Testis (tissue), 3 donors: Measurements from ENCODE around the gene GLCE. TPM values are rescaled to one million over a fixed set of nuclear protein-coding genes. Genes with fewer than 3 reads are reported as not detected.

Experiments
- DNase-seq: peaks from one replicate; pipeline ENCODE4 v3.0.0-alpha.2; 2019
- H3K27ac ChIP-seq, 2 donors: fragments of 200-600 bp; sonication (generic); one replicate each; pipeline ENCODE4 v1.5.1; 2019
- H3K27me3 ChIP-seq: fragments of 200-600 bp; sonication (generic); one replicate; pipeline ENCODE4 v1.5.1; 2019
- H3K36me3 ChIP-seq: fragments of 200-600 bp; sonication (generic); one replicate; pipeline ENCODE4 v1.5.1; 2017; ENCODE audit warnings: low read depth; ENCODE audit errors: missing control alignments
- H3K4me1 ChIP-seq: fragments of 200-600 bp; sonication (generic); one replicate; pipeline ENCODE4 v1.5.1; 2019
- H3K4me3 ChIP-seq, 2 donors: fragments of 200-600 bp; sonication (generic); one replicate each; pipeline ENCODE4 v1.5.1; 2017 to 2019
- H3K9me3 ChIP-seq: fragments of 200-600 bp; sonication (generic); one replicate; pipeline ENCODE4 v1.5.1; 2017
- CTCF ChIP-seq, 3 experiments: fragments of 450-650 bp in 2 of 3; fragments of 200-600 bp in 1 of 3; sonication (generic) in 1 of 3; IDR thresholded peaks; one replicate each; pipeline ENCODE4 v1.5.1; 2016 to 2019; ENCODE audit warnings: antibody characterized with exemption in 3 of 3, mild to moderate bottlenecking in 2 of 3, moderate library complexity in 1 of 3
- POLR2A ChIP-seq: fragments of 450-650 bp; IDR thresholded peaks from one replicate; pipeline ENCODE4 v1.6.1; 2017; ENCODE audit warnings: antibody characterized with exemption, mild to moderate bottlenecking, moderate library complexity
- WGBS, 2 donors: methylation state at CpG; one replicate each; pipeline ENCODE4 v1.1.5; 2018; 5-methylcytosine and 5-hydroxymethylcytosine counted together
- intact Hi-C: fragments of 100-400 bp; cut with DNase I; formaldehyde crosslinking; loops from one replicate; pipeline ENCODE4 v1.15.1; 2023; ENCODE audit warnings: low total_unique reads
- polyA plus RNA-seq: library from polyadenylated mRNA; stranded (reverse); fragments of 350-450 nt; fragmentation: Illumina TruSeq; extraction: RNeasy Lipid Tissue Mini Kit (QIAGEN cat#74804); gene quantifications from one replicate; pipeline ENCODE4 v1.2.3, GENCODE V29; 2014; ENCODE audit warnings: low read depth, low replicate concordance; ENCODE audit not compliant: insufficient read depth
- total RNA-seq, 2 donors: library from RNA; depleted of rRNA; stranded (reverse); fragments of >200 nt; gene quantifications; one replicate each; pipeline ENCODE4 v1.2.3, GENCODE V29; 2016

Gene GLCE
- total and polyA plus RNA-seq, 3 donors from 2014 or later, result 10.2 to 18.0 (median 15.5) TPM

GRCh38 chr15:69275074-69275670, 114.7 kb downstream of the GLCE start:
- no peaks in the 10 kb centered on the region for H3K27me3 ChIP-seq
- H3K9me3 ChIP-seq, result no peaks in the 10 kb centered on the region
- no peaks in the 10 kb centered on the region for H3K36me3 ChIP-seq
- no peak overlapping the region for H3K27ac ChIP-seq
- WGBS, 2 donors, result 59 to 75% methylated on average over 4 of the region's 4 CpGs
- H3K4me3 ChIP-seq, result no peak overlapping the region
- peaks cover 13% of the 10 kb centered on the region for H3K4me1 ChIP-seq
- intact Hi-C loops, result no loop called here
- TF ChIP-seq POLR2A (no peak), CTCF (IDR thresholded peaks at IDR 0.05) (no peak)
- DNase-seq, result no peak

- TF ChIP-seq CTCF (IDR thresholded peaks at IDR 0.05) (no peak), POLR2A (no peak)
- Histone ChIP-seq H3K27ac (no peak overlapping the region), H3K36me3 (no peaks in the 10 kb centered on the region), H3K9me3 (no peaks in the 10 kb centered on the region), H3K27me3 (no peaks in the 10 kb centered on the region), H3K4me3 (no peak overlapping the region), H3K4me1 (peaks cover 13% of the 10 kb centered on the region)
- WGBS, 2 donors, result 25 to 39% methylated on average over 9 of the region's 9 CpGs
- no peak for DNase-seq
- intact Hi-C loops, result no loop called here
Measured at GRCh38 chr15:69275933-69276560, 115.6 kb downstream of the GLCE start.

- Histone ChIP-seq H3K4me3 (no peak overlapping the region), H3K27me3 (no peaks in the 10 kb centered on the region), H3K4me1 (peaks cover 13% of the 10 kb centered on the region), H3K36me3 (no peaks in the 10 kb centered on the region), H3K27ac (no peak overlapping the region), H3K9me3 (no peaks in the 10 kb centered on the region)
- TF ChIP-seq POLR2A (no peak), CTCF (IDR thresholded peaks at IDR 0.05) (no peak)
- DNase-seq, result no peak
- WGBS, 2 donors, result 89 to 91% methylated on average over 9 of the region's 9 CpGs
- intact Hi-C loops, result no loop called here
Measured at GRCh38 chr15:69277316-69277715, 116.9 kb downstream of the GLCE start.

- WGBS, 2 donors, result 79 to 86% methylated on average over 7 of the region's 7 CpGs
- Histone ChIP-seq H3K9me3 (no peaks in the 10 kb centered on the region), H3K4me1 (peaks cover 13% of the 10 kb centered on the region), H3K4me3 (no peak overlapping the region), H3K27ac (no peak overlapping the region), H3K27me3 (no peaks in the 10 kb centered on the region), H3K36me3 (no peaks in the 10 kb centered on the region)
- intact Hi-C loops, result no loop called here
- DNase-seq, result no peak
- TF ChIP-seq POLR2A (no peak), CTCF (IDR thresholded peaks at IDR 0.05) (no peak)
Measured at GRCh38 chr15:69279636-69280035, 119.2 kb downstream of the GLCE start.

- H3K27me3 ChIP-seq, result no peaks in the 10 kb centered on the region
Measured at GRCh38 chr15:69280783-69281182, 120.3 kb downstream of the GLCE start.

More at GRCh38 chr15:69280783-69281182, 120.3 kb downstream of the GLCE start:
- no peak overlapping the region for H3K27ac ChIP-seq
- peaks cover 7% of the 10 kb centered on the region for H3K4me1 ChIP-seq
- intact Hi-C loops, result no loop called here
- DNase-seq, result no peak
- no peaks in the 10 kb centered on the region for H3K9me3 ChIP-seq
- 51 to 66% methylated on average over 5 of the region's 5 CpGs for WGBS, 2 donors
- TF ChIP-seq CTCF (IDR thresholded peaks at IDR 0.05) (no peak), POLR2A (no peak)
- H3K4me3 ChIP-seq, result no peak overlapping the region
- H3K36me3 ChIP-seq, result no peaks in the 10 kb centered on the region
